ENCODE data around the gene ARL4D.
"Not testable (repeated sequence)": the region's sequence is repeated elsewhere in the genome, so short reads cannot be mapped to it uniquely, and the experiment has no call there.

The ARL4D gene

DNA sequence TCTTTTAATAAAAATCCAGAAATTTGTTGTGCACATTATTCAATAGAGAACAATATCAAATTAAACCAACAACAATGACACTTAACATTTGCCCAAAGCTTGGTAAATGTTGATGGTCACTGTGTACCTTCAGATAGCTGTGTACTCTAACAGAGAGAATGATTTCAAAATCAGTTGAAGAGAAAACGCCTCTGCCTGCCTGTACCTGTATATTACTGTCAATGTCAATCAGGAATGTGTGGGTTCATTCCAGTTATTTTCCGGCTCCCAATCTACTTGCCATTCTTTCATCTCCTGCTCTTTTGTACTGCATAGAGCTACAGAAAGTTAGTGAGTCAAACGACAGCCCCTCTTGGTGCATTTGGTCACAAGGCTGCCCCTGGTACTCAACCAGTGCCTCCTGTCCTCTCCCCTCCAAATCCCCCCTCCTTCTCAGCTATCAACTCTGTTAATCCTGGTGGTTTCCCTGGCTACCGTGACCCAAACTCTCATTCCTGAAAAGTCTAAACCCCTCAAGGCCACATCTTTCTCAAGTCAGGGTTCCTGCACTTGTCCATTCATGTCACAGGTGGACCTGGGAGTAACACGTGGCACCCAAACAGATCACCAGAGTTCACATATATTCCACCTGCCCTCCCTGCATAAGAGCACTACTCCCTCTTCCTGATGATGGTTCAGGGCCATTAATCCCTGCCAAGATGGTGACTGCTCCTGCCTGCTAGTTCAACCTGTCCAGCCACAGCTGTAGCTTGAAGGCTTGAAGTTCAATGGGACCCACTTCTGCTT lies 13.6 kb upstream of the ARL4D start:
- in situ Hi-C loops (cut with HindIII; ENCODE audit: low pct_ligation_motif_present, low sequenced_read_pairs), result no loop called here

GRCh38 chr17:43388359-43389045 lies 10.3 kb upstream of the ARL4D start:
- peak overlapping the region; percentile 68 for H3K4me3 ChIP-seq (ENCODE audit: low read depth, low read length)

More for the DNA sequence above, 13.6 kb upstream of the ARL4D start:
- no peaks in the 10 kb centered on the region for H3K27me3 ChIP-seq (replicated peaks)
- DNase-seq, result no peak
- no peak overlapping the region for H3K4me3 ChIP-seq (ENCODE audit: low read depth, low read length)
- no peak overlapping the region for H3K27ac ChIP-seq
- no peaks in the 10 kb centered on the region for H3K36me3 ChIP-seq (replicated peaks)
- TF ChIP-seq, protein P1, sequence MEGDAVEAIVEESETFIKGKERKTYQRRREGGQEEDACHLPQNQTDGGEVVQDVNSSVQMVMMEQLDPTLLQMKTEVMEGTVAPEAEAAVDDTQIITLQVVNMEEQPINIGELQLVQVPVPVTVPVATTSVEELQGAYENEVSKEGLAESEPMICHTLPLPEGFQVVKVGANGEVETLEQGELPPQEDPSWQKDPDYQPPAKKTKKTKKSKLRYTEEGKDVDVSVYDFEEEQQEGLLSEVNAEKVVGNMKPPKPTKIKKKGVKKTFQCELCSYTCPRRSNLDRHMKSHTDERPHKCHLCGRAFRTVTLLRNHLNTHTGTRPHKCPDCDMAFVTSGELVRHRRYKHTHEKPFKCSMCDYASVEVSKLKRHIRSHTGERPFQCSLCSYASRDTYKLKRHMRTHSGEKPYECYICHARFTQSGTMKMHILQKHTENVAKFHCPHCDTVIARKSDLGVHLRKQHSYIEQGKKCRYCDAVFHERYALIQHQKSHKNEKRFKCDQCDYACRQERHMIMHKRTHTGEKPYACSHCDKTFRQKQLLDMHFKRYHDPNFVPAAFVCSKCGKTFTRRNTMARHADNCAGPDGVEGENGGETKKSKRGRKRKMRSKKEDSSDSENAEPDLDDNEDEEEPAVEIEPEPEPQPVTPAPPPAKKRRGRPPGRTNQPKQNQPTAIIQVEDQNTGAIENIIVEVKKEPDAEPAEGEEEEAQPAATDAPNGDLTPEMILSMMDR (IDR thresholded peaks at IDR 0.05; ENCODE audit: low read depth, low read length, missing control alignments), result no peak

GRCh38 chr17:43389046-43389947 lies 9.5 kb upstream of the ARL4D start:
- peak overlapping the region; percentile 68 for H3K4me3 ChIP-seq (ENCODE audit: low read depth, low read length)
- TF ChIP-seq, protein P1 (IDR thresholded peaks at IDR 0.05; ENCODE audit: low read depth, low read length, missing control alignments), result peak; percentile 92
- no peaks in the 10 kb centered on the region for H3K27me3 ChIP-seq (replicated peaks)
- H3K36me3 ChIP-seq (replicated peaks), result no peaks in the 10 kb centered on the region
- H3K27ac ChIP-seq, result peak overlapping the region; percentile 93
- in situ Hi-C loops (cut with HindIII; ENCODE audit: low pct_ligation_motif_present, low sequenced_read_pairs), result no loop called here
- DNase-seq, result peak; percentile 80

More at GRCh38 chr17:43388359-43389045, 10.3 kb upstream of the ARL4D start:
- TF ChIP-seq, protein P1 (IDR thresholded peaks at IDR 0.05; ENCODE audit: low read depth, low read length, missing control alignments), result no peak
- in situ Hi-C loops (cut with HindIII; ENCODE audit: low pct_ligation_motif_present, low sequenced_read_pairs), result no loop called here
- Histone ChIP-seq H3K36me3 (replicated peaks) (no peaks in the 10 kb centered on the region), H3K27ac (peak overlapping the region; percentile 93), H3K27me3 (replicated peaks) (no peaks in the 10 kb centered on the region)
- DNase-seq, result peak; percentile 92

- Histone ChIP-seq H3K36me3 (replicated peaks) (no peaks in the 10 kb centered on the region), H3K4me3 (ENCODE audit: low read depth, low read length) (no peak overlapping the region), H3K27me3 (replicated peaks) (no peaks in the 10 kb centered on the region), H3K27ac (no peak overlapping the region)
- DNase-seq, result no peak
- TF ChIP-seq, protein P1 (IDR thresholded peaks at IDR 0.05; ENCODE audit: low read depth, low read length, missing control alignments), result no peak
- in situ Hi-C loops (cut with HindIII; ENCODE audit: low pct_ligation_motif_present, low sequenced_read_pairs), result no loop called here
Measured at GRCh38 chr17:43392397-43392796, 6.4 kb upstream of the ARL4D start.

GRCh38 chr17:43393944-43394482 lies 4.8 kb upstream of the ARL4D start:
- Histone ChIP-seq H3K4me3 (ENCODE audit: low read depth, low read length) (no peak overlapping the region), H3K27ac (no peak overlapping the region), H3K27me3 (replicated peaks) (no peaks in the 10 kb centered on the region), H3K36me3 (replicated peaks) (no peaks in the 10 kb centered on the region)
- TF ChIP-seq, protein P1 (IDR thresholded peaks at IDR 0.05; ENCODE audit: low read depth, low read length, missing control alignments), result peak; percentile 88
- peak; percentile 79 for DNase-seq
- in situ Hi-C loops (cut with HindIII; ENCODE audit: low pct_ligation_motif_present, low sequenced_read_pairs), result no loop called here

- H3K27me3 ChIP-seq (replicated peaks); H3K4me3 ChIP-seq (ENCODE audit: low read depth, low read length); in situ Hi-C loops (cut with HindIII; ENCODE audit: low pct_ligation_motif_present, low sequenced_read_pairs); H3K36me3 ChIP-seq (replicated peaks); H3K27ac ChIP-seq; DNase-seq: not testable (repeated sequence)
Measured at GRCh38 chr17:43394696-43395095, 4.1 kb upstream of the ARL4D start.
